Activated naive CD4-positive, alpha-beta T cell treated with anti-CD3 and anti-CD28 coated beads, Interleukin-2, amount 10 ng/mL, durations not matched to agents 7 days and 5 days (primary cell): ENCODE data around the gene RPS15.

ENCODE experiments used
- CTCF ChIA-PET: fragments of 350-600 bp; sonication (Branson Sonifier 250); formaldehyde crosslinking; loops from one replicate; lab custom pipeline; 2021; ENCODE audit warnings: antibody characterized with exemption; lab: Charles Lee
- DNase-seq: peaks from one replicate; pipeline ENCODE4 v3.0.0-alpha.2; 2020
- H3K27ac Mint-ChIP-seq: one replicate; pipeline ENCODE4 v1.8.0; 2021; ENCODE audit warnings: mild to moderate bottlenecking, moderate library complexity, mixed read lengths
- H3K27me3 Mint-ChIP-seq: one replicate; pipeline ENCODE4 v1.8.0; 2021; ENCODE audit warnings: mild to moderate bottlenecking, mixed read lengths
- H3K36me3 Mint-ChIP-seq: one replicate; pipeline ENCODE4 v1.8.0; 2021; ENCODE audit warnings: mixed read lengths
- H3K4me1 Mint-ChIP-seq: one replicate; pipeline ENCODE4 v1.8.0; 2021; ENCODE audit warnings: mixed read lengths
- H3K4me3 Mint-ChIP-seq: one replicate; pipeline ENCODE4 v1.8.0; 2021; ENCODE audit warnings: mild to moderate bottlenecking, moderate library complexity, mixed read lengths
- H3K9me3 Mint-ChIP-seq: one replicate; pipeline ENCODE4 v1.8.0; 2021; ENCODE audit warnings: mixed read lengths

RPS15 gene

GRCh38 chr19:1445185-1445931 is 7.2 kb downstream of the RPS15 start:
- peaks cover 57% of the 10 kb centered on the region for H3K27me3 Mint-ChIP-seq
- CTCF ChIA-PET, result interaction anchor here (0.7 to 1.7 kb wide), 4 partner anchors 9 to 62 kb away, joined by 3 to 10 read pairs (median 3); no protein-coding TSS in a partner anchor
- peak; percentile 83 for DNase-seq
- H3K4me3 Mint-ChIP-seq, result peak overlapping the region; percentile 62
- peaks cover 44% of the 10 kb centered on the region for H3K4me1 Mint-ChIP-seq
- peaks cover 24% of the 10 kb centered on the region for H3K36me3 Mint-ChIP-seq
- peak overlapping the region; percentile 11 for H3K27ac Mint-ChIP-seq
- no peaks in the 10 kb centered on the region for H3K9me3 Mint-ChIP-seq

DNA sequence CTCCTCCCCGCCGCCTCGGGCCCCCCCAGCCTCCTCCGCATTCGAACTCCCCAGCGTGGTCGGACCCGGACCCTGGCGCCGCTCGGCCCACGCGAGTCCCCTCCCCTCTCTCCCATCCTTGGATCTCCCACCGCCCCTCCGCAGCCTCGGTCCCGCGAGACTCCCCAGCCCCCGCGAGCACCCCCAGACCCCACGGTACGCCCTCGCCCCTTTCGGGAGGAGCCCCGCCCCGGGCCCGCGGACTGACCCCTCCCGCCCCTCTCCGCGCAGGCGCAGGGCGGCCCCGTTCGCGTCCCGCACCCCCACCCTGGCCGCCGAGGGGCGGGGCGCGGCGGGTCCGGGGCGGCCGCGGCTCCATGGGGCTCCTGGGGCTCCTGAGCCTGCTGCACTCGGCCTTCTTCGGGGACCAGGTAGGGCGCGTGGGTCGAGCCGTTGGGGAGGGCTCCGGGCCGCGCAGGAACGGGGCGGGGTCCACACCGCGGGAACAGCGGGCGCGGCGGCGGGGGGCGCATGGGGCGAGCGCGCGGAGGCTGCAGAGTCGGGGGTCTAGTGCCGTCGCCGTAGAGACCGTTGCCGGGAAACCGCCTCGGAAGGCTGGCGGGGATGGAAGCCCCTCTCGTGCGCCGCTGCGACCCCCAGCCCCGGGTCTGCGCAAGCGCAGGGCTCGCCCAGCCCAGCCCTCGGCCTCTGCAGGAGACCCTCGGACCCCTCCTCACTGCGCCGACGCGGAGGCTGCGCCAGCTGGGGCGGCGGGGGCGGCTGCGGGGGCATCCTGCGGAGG is 7.9 kb downstream of the RPS15 start:
- Mint-ChIP-seq H3K4me3 (no peak overlapping the region), H3K27ac (no peak overlapping the region), H3K9me3 (no peaks in the 10 kb centered on the region), H3K36me3 (peaks cover 17% of the 10 kb centered on the region), H3K4me1 (peaks cover 42% of the 10 kb centered on the region), H3K27me3 (peaks cover 65% of the 10 kb centered on the region)
- CTCF ChIA-PET, result interaction anchor here (0.8 to 1.7 kb wide), 2 partner anchors 9 to 12 kb away, joined by 3 to 10 read pairs; no protein-coding TSS in a partner anchor
- DNase-seq, result no peak

GRCh38 chr19:1446713-1447481 is 8.7 kb downstream of the RPS15 start:
- CTCF ChIA-PET, result no interaction called here

DNA sequence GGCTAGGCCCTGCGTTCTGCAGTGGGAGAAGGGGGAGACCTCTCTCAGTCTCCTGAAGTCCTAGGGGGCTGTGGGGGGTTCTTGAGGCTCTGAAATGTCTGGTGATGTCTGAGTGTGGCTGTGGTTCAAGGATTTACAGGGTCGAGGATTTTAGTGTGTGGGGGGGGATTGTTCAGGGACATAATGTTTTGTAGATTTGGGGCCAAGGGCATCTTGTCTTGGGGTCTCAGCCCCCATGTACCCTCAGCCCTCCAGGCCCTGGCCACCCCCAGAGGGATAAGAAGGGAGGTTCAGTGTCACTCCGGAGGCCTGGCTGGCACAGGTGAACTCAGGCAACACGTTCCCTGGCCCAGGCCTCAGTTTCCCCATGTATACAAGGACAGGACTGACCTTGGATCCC is 9.3 kb downstream of the RPS15 start:
- DNase-seq, result no peak
- CTCF ChIA-PET, result no interaction called here
- Mint-ChIP-seq H3K36me3 (peaks cover 5% of the 10 kb centered on the region), H3K27me3 (peaks cover 79% of the 10 kb centered on the region), H3K27ac (no peak overlapping the region), H3K4me3 (no peak overlapping the region), H3K4me1 (peaks cover 37% of the 10 kb centered on the region), H3K9me3 (no peaks in the 10 kb centered on the region)

More at GRCh38 chr19:1446713-1447481, 8.7 kb downstream of the RPS15 start:
- Mint-ChIP-seq H3K27ac (no peak overlapping the region), H3K4me3 (no peak overlapping the region), H3K36me3 (peaks cover 11% of the 10 kb centered on the region), H3K9me3 (no peaks in the 10 kb centered on the region), H3K27me3 (peaks cover 73% of the 10 kb centered on the region), H3K4me1 (peaks cover 39% of the 10 kb centered on the region)
- peak; percentile 58 for DNase-seq

DNA sequence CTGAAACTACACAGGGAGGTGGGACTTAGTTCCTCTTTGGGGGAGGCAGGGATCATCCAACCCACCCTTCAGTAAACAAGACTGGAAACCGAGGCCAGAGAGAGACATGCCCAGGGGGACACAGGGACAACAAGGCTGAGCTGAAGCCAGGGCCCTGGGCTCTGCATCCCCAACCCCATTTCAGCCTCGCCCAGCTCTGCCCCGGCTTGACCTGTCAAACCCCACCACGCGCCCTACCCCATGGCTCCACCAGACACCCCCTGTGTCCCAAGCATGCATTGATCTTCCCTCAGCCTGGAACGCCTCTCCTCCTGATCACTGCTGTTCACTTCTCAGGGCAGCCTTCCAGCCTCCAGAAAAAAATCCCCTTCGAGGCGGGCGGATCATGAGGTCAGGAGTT is 9.7 kb downstream of the RPS15 start:
- peaks cover 36% of the 10 kb centered on the region for H3K4me1 Mint-ChIP-seq
- peaks cover 83% of the 10 kb centered on the region for H3K27me3 Mint-ChIP-seq
- peaks cover under 1% of the 10 kb centered on the region for H3K36me3 Mint-ChIP-seq
- H3K27ac Mint-ChIP-seq, result no peak overlapping the region
- CTCF ChIA-PET, result no interaction called here
- no peaks in the 10 kb centered on the region for H3K9me3 Mint-ChIP-seq
- no peak for DNase-seq
- H3K4me3 Mint-ChIP-seq, result no peak overlapping the region

- CTCF ChIA-PET, result no interaction called here
- peaks cover 97% of the 10 kb centered on the region for H3K27me3 Mint-ChIP-seq
- peak within 1 kb of the TSS; percentile 29 for H3K4me3 Mint-ChIP-seq
- H3K36me3 Mint-ChIP-seq, result no peaks in the 10 kb centered on the region
- peak; percentile 53 for DNase-seq
- no peaks in the 10 kb centered on the region for H3K9me3 Mint-ChIP-seq
- H3K27ac Mint-ChIP-seq, result no peak within 1 kb of the TSS
- H3K4me1 Mint-ChIP-seq, result peaks cover 30% of the 10 kb centered on the region
These were observed 11.6 kb downstream of the RPS15 start, which contains the start of gene APC2 for GRCh38 chr19:1449467-1450442. Gene APC2 (plus strand): TSS chr19:1450121. CDS start chr19:1453002, 2,881 bp downstream.

GRCh38 chr19:1450735-1451731 is 12.8 kb downstream of the RPS15 start:
- H3K4me3 Mint-ChIP-seq, result peak overlapping the region; percentile 29
- H3K27me3 Mint-ChIP-seq, result peaks cover 98% of the 10 kb centered on the region
- no peak for DNase-seq
- CTCF ChIA-PET, result no interaction called here
- no peaks in the 10 kb centered on the region for H3K36me3 Mint-ChIP-seq
- no peaks in the 10 kb centered on the region for H3K9me3 Mint-ChIP-seq
- H3K27ac Mint-ChIP-seq, result no peak overlapping the region
- H3K4me1 Mint-ChIP-seq, result peaks cover 32% of the 10 kb centered on the region

GRCh38 chr19:1451916-1452801 is 14.0 kb downstream of the RPS15 start:
- Mint-ChIP-seq H3K36me3 (no peaks in the 10 kb centered on the region), H3K27me3 (peaks cover 98% of the 10 kb centered on the region), H3K9me3 (no peaks in the 10 kb centered on the region), H3K4me1 (peaks cover 31% of the 10 kb centered on the region), H3K27ac (no peak overlapping the region), H3K4me3 (no peak overlapping the region)
- CTCF ChIA-PET, result no interaction called here
- no peak for DNase-seq

GRCh38 chr19:1452802-1453524 is 14.8 kb downstream of the RPS15 start:
- CTCF ChIA-PET, result interaction anchor here (3.0 kb wide), 1 partner anchor 8 kb away, joined by 10 read pairs; no protein-coding TSS in a partner anchor
- no peaks in the 10 kb centered on the region for H3K36me3 Mint-ChIP-seq
- DNase-seq, result no peak
- peaks cover 98% of the 10 kb centered on the region for H3K27me3 Mint-ChIP-seq
- H3K4me3 Mint-ChIP-seq, result no peak overlapping the region
- no peaks in the 10 kb centered on the region for H3K9me3 Mint-ChIP-seq
- H3K4me1 Mint-ChIP-seq, result peaks cover 27% of the 10 kb centered on the region
- no peak overlapping the region for H3K27ac Mint-ChIP-seq

GRCh38 chr19:1453525-1454364 is 15.5 kb downstream of the RPS15 start:
- CTCF ChIA-PET, result interaction anchor here (3.0 kb wide), 1 partner anchor 8 kb away, joined by 10 read pairs; no protein-coding TSS in a partner anchor
- H3K4me3 Mint-ChIP-seq, result no peak overlapping the region
- no peak overlapping the region for H3K27ac Mint-ChIP-seq
- H3K36me3 Mint-ChIP-seq, result no peaks in the 10 kb centered on the region
- H3K27me3 Mint-ChIP-seq, result peaks cover 98% of the 10 kb centered on the region
- no peaks in the 10 kb centered on the region for H3K9me3 Mint-ChIP-seq
- H3K4me1 Mint-ChIP-seq, result peaks cover 27% of the 10 kb centered on the region
- DNase-seq, result no peak
